HG03439 (cell line): ENCODE data around the gene SLC44A3.

Experiments used
- ATAC-seq: cut with Tn5 transposase; IDR thresholded peaks from one replicate; pipeline ENCODE4 v1.9.1; 2021; ENCODE audit warnings: mild to moderate bottlenecking, moderate library complexity; ENCODE audit not compliant: unreplicated experiment

SLC44A3 gene

GRCh38 chr1:94871031-94871430 lies 50.9 kb downstream of the SLC44A3 start:
- ATAC-seq = no peak

- no peak for ATAC-seq
These were observed 52.8 kb downstream of the SLC44A3 start for GRCh38 chr1:94872771-94873495.

- no peak for ATAC-seq
These were observed 53.6 kb downstream of the SLC44A3 start for GRCh38 chr1:94873520-94874351.

- no peak for ATAC-seq
These were observed 54.3 kb downstream of the SLC44A3 start for GRCh38 chr1:94874423-94874822.

- no peak for ATAC-seq
These were observed 55.6 kb downstream of the SLC44A3 start for GRCh38 chr1:94875794-94876193.

- ATAC-seq = no peak
These were observed 56.2 kb downstream of the SLC44A3 start for GRCh38 chr1:94876362-94876761.

GRCh38 chr1:94878329-94878728 lies 58.2 kb downstream of the SLC44A3 start:
- no peak for ATAC-seq

GRCh38 chr1:94883691-94884090 lies 63.5 kb downstream of the SLC44A3 start:
- no peak for ATAC-seq

GRCh38 chr1:94884106-94884505 lies 63.9 kb downstream of the SLC44A3 start:
- no peak for ATAC-seq

- no peak for ATAC-seq
These were observed 64.3 kb downstream of the SLC44A3 start for GRCh38 chr1:94884507-94884906.

GRCh38 chr1:94886361-94886760 lies 66.2 kb downstream of the SLC44A3 start:
- no peak for ATAC-seq

- ATAC-seq = no peak
These were observed 66.9 kb downstream of the SLC44A3 start for GRCh38 chr1:94887106-94887505.

- no peak for ATAC-seq
These were observed 67.5 kb downstream of the SLC44A3 start for GRCh38 chr1:94887603-94888171.

GRCh38 chr1:94888201-94888600 lies 68.0 kb downstream of the SLC44A3 start:
- ATAC-seq = no peak

GRCh38 chr1:94892604-94893254 lies 72.6 kb downstream of the SLC44A3 start:
- no peak for ATAC-seq

GRCh38 chr1:94894630-94895029 lies 74.5 kb downstream of the SLC44A3 start:
- ATAC-seq = no peak

- ATAC-seq = no peak
These were observed 75.4 kb downstream of the SLC44A3 start for GRCh38 chr1:94895518-94895917.

- no peak for ATAC-seq
These were observed 78.6 kb downstream of the SLC44A3 start for GRCh38 chr1:94898491-94899385.

GRCh38 chr1:94899756-94900155 lies 79.6 kb downstream of the SLC44A3 start:
- no peak for ATAC-seq

- ATAC-seq = no peak
These were observed 81.7 kb downstream of the SLC44A3 start for GRCh38 chr1:94901841-94902240.
